MM.1S (cell line): Measurements from ENCODE around the gene MEIS2.

Experiments
- DNase-seq: peaks from one replicate; pipeline ENCODE4 v3.0.0-alpha.2; 2015
- H2AFZ ChIP-seq: fragments of 300-600 bp; sonication (generic); 2 replicates; pipeline ENCODE4 v1.6.0; 2016; ENCODE audit warnings: antibody characterized with exemption, low read length
- H3F3A ChIP-seq: fragments of 300-600 bp; sonication (generic); 2 replicates; pipeline ENCODE4 v1.6.1; 2016; ENCODE audit warnings: mild to moderate bottlenecking, antibody characterized with exemption, low read length, moderate library complexity, mixed read lengths; ENCODE audit not compliant: insufficient read depth
- H3K27ac ChIP-seq: fragments of 300-600 bp; sonication (generic); 2 replicates; pipeline ENCODE4 v1.5.1; 2016; ENCODE audit warnings: mild to moderate bottlenecking, low read length
- H3K27me3 ChIP-seq: fragments of 300-600 bp; sonication (generic); replicated peaks from 2 replicates; pipeline ENCODE4 v1.6.0; 2016; ENCODE audit warnings: low read length; ENCODE audit not compliant: insufficient read depth
- H3K36me3 ChIP-seq: fragments of 300-600 bp; sonication (generic); replicated peaks from 2 replicates; pipeline ENCODE4 v1.6.1; 2016; ENCODE audit warnings: mild to moderate bottlenecking, low read length, mixed read lengths; ENCODE audit not compliant: insufficient read depth
- H3K4me1 ChIP-seq: fragments of 300-600 bp; sonication (generic); 2 replicates; pipeline ENCODE4 v1.6.1; 2016; ENCODE audit warnings: low read length, mixed read lengths
- H3K4me2 ChIP-seq: fragments of 300-600 bp; sonication (generic); 2 replicates; pipeline ENCODE4 v1.6.0; 2016; ENCODE audit warnings: low read depth, low read length
- H3K4me3 ChIP-seq: fragments of 300-600 bp; sonication (generic); 2 replicates; pipeline ENCODE4 v1.5.1; 2016; ENCODE audit warnings: low read length, mixed read lengths
- H3K79me2 ChIP-seq: fragments of 300-600 bp; sonication (generic); 2 replicates; pipeline ENCODE4 v1.6.1; 2016; ENCODE audit warnings: mixed run types, low read length, mixed read lengths
- H3K9ac ChIP-seq: fragments of 300-600 bp; sonication (generic); 2 replicates; pipeline ENCODE4 v1.6.1; 2016; ENCODE audit warnings: low read length, mixed read lengths
- H3K9me2 ChIP-seq: fragments of 300-600 bp; sonication (generic); replicated peaks from 2 replicates; pipeline ENCODE4 v1.6.1; 2016; ENCODE audit warnings: mild to moderate bottlenecking, low read length, mixed read lengths; ENCODE audit not compliant: insufficient read depth
- H3K9me3 ChIP-seq: fragments of 300-600 bp; sonication (generic); replicated peaks from 2 replicates; pipeline ENCODE4 v1.6.1; 2016; ENCODE audit warnings: mild to moderate bottlenecking, low read length, mixed read lengths; ENCODE audit not compliant: insufficient read depth
- H4K20me1 ChIP-seq: fragments of 300-600 bp; sonication (generic); 2 replicates; pipeline ENCODE4 v1.6.1; 2016; ENCODE audit warnings: mild to moderate bottlenecking, low read length, moderate library complexity, mixed read lengths; ENCODE audit not compliant: insufficient read depth
- EZH2 ChIP-seq: fragments of 300-600 bp; sonication (generic); optimal IDR thresholded peaks from 2 replicates; pipeline ENCODE3; 2017; ENCODE audit warnings: low read depth, mild to moderate bottlenecking, antibody characterized with exemption, low read length, mixed read lengths
- EZH2phosphoT487 ChIP-seq: fragments of 300-600 bp; sonication (generic); IDR thresholded peaks from 2 replicates; pipeline ENCODE4 v1.6.1; 2018; ENCODE audit warnings: antibody characterized with exemption, low read length
- TF ChIP-seq, protein P1 (sequence below): fragments of 300-600 bp; sonication (generic); IDR thresholded peaks from 2 replicates; pipeline ENCODE4 v1.5.1; 2016; ENCODE audit warnings: antibody characterized with exemption, low read length, mixed read lengths

MEIS2 gene

DNA sequence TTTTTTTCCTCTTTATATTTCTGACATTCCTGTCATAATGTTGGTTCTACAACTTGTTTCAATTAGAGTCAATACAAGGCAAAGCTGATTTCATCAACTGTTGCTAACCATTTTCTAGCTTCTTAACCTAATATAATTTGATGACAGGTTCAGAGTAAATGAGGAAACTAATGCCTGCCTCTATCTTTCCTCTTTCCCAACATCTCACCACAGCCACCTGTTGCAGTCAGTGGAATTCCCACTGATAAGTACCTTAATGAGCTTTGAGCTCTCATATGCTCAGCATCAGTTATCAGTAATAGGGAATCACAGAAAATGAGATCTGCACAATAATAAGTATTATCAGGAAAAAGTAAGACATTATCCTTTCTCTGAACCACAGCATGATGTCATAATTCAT, 241.9 kb downstream of the MEIS2 start:
- H2AFZ ChIP-seq = no peak overlapping the region
- H3K9ac ChIP-seq = no peak overlapping the region
- TF ChIP-seq EZH2 (no peak), EZH2phosphoT487 (no peak)
- TF ChIP-seq, protein P1, sequence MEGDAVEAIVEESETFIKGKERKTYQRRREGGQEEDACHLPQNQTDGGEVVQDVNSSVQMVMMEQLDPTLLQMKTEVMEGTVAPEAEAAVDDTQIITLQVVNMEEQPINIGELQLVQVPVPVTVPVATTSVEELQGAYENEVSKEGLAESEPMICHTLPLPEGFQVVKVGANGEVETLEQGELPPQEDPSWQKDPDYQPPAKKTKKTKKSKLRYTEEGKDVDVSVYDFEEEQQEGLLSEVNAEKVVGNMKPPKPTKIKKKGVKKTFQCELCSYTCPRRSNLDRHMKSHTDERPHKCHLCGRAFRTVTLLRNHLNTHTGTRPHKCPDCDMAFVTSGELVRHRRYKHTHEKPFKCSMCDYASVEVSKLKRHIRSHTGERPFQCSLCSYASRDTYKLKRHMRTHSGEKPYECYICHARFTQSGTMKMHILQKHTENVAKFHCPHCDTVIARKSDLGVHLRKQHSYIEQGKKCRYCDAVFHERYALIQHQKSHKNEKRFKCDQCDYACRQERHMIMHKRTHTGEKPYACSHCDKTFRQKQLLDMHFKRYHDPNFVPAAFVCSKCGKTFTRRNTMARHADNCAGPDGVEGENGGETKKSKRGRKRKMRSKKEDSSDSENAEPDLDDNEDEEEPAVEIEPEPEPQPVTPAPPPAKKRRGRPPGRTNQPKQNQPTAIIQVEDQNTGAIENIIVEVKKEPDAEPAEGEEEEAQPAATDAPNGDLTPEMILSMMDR = no peak
- no peaks in the 10 kb centered on the region for H3K9me2 ChIP-seq
- H3K27me3 ChIP-seq = no peaks in the 10 kb centered on the region
- H3K9me3 ChIP-seq = no peaks in the 10 kb centered on the region
- no peaks in the 10 kb centered on the region for H3K36me3 ChIP-seq
- H3K4me2 ChIP-seq = no peak overlapping the region
- H3K4me1 ChIP-seq = no peaks in the 10 kb centered on the region
- no peak overlapping the region for H3K4me3 ChIP-seq
- no peak for DNase-seq
- no peak overlapping the region for H3K27ac ChIP-seq
- H3K79me2 ChIP-seq = no peaks in the 10 kb centered on the region
- H4K20me1 ChIP-seq = no peaks in the 10 kb centered on the region
- no peaks in the 10 kb centered on the region for H3F3A ChIP-seq

GRCh38 chr15:36856339-36856973, 243.9 kb downstream of the MEIS2 start:
- H3K27ac ChIP-seq = no peak overlapping the region
- H3K27me3 ChIP-seq = no peaks in the 10 kb centered on the region
- no peak overlapping the region for H3K4me2 ChIP-seq
- H2AFZ ChIP-seq = no peak overlapping the region
- no peaks in the 10 kb centered on the region for H3K36me3 ChIP-seq
- H3K4me3 ChIP-seq = no peak overlapping the region
- no peaks in the 10 kb centered on the region for H3K9me3 ChIP-seq
- H3K4me1 ChIP-seq = no peaks in the 10 kb centered on the region
- TF ChIP-seq, protein P1 = no peak
- TF ChIP-seq EZH2phosphoT487 (no peak), EZH2 (no peak)
- H3F3A ChIP-seq = no peaks in the 10 kb centered on the region
- no peak for DNase-seq
- no peaks in the 10 kb centered on the region for H3K79me2 ChIP-seq
- H3K9me2 ChIP-seq = no peaks in the 10 kb centered on the region
- no peak overlapping the region for H3K9ac ChIP-seq
- H4K20me1 ChIP-seq = no peaks in the 10 kb centered on the region

DNA sequence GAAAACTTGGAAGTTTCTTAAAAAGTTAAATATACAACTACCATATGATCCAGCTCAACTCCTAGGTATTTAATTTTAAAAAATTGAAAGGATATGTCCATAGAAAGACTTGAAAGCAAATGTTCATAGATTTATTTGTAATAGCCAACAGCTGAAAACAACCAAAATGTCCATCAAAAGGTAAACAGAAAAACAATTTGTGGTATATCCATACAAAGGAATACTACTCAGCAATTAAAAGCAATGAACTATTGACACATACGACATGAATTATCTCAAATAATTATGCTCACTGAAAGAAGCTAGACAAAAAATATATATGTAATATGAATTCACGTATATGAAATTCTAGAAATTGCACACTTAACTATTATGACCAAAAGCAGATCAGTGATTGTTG, 249.5 kb downstream of the MEIS2 start:
- no peak for DNase-seq
- no peaks in the 10 kb centered on the region for H3K9me3 ChIP-seq
- H3K9me2 ChIP-seq = no peaks in the 10 kb centered on the region
- H3K36me3 ChIP-seq = no peaks in the 10 kb centered on the region
- H3F3A ChIP-seq = no peaks in the 10 kb centered on the region
- H3K4me1 ChIP-seq = no peaks in the 10 kb centered on the region
- no peak for TF ChIP-seq EZH2phosphoT487
- no peak for TF ChIP-seq EZH2
- TF ChIP-seq, protein P1 = no peak
- H3K27ac ChIP-seq = no peak overlapping the region
- H3K27me3 ChIP-seq = no peaks in the 10 kb centered on the region
- H3K9ac ChIP-seq = no peak overlapping the region
- H3K79me2 ChIP-seq = no peaks in the 10 kb centered on the region
- no peak overlapping the region for H3K4me2 ChIP-seq
- no peaks in the 10 kb centered on the region for H4K20me1 ChIP-seq
- no peak overlapping the region for H3K4me3 ChIP-seq
- no peak overlapping the region for H2AFZ ChIP-seq
